ENCODE data around the gene USP6NL.

Gene USP6NL

GRCh38 chr10:11472158-11472753 is 139.2 kb downstream of the USP6NL start:
- DNase-seq: peak; percentile 77 to 79

- DNase-seq: no peak
These were observed 141.7 kb downstream of the USP6NL start for GRCh38 chr10:11469575-11470391.

GRCh38 chr10:11468126-11468742 is 143.2 kb downstream of the USP6NL start:
- no peak for DNase-seq

GRCh38 chr10:11465406-11465805 is 146.0 kb downstream of the USP6NL start:
- DNase-seq: no peak

- no peak for DNase-seq
These were observed 148.3 kb downstream of the USP6NL start for GRCh38 chr10:11463111-11463510.

- DNase-seq: no peak
These were observed 149.4 kb downstream of the USP6NL start for GRCh38 chr10:11462071-11462470.

- no peak for DNase-seq
These were observed 154.1 kb downstream of the USP6NL start for GRCh38 chr10:11457336-11457735.

GRCh38 chr10:11454958-11455566 is 156.4 kb downstream of the USP6NL start:
- peak in 1 of 2 donors; percentile 14 for DNase-seq

- DNase-seq: peak in 1 of 2 donors; percentile 5
These were observed 157.3 kb downstream of the USP6NL start for GRCh38 chr10:11454160-11454559.

GRCh38 chr10:11451640-11452260 is 159.7 kb downstream of the USP6NL start:
- peak in 1 of 2 donors; percentile 5 for DNase-seq

- DNase-seq: peak in 1 of 2 donors; percentile 11
These were observed 161.0 kb downstream of the USP6NL start for GRCh38 chr10:11450427-11450826.

GRCh38 chr10:11449761-11450160 is 161.7 kb downstream of the USP6NL start:
- no peak for DNase-seq

- no peak for DNase-seq
These were observed 162.8 kb downstream of the USP6NL start for GRCh38 chr10:11448545-11449244.

- DNase-seq: no peak
These were observed 163.3 kb downstream of the USP6NL start for GRCh38 chr10:11448190-11448544.

- no peak for DNase-seq
These were observed 163.9 kb downstream of the USP6NL start for GRCh38 chr10:11447586-11447985.

GRCh38 chr10:11446864-11447263 is 164.6 kb downstream of the USP6NL start:
- no peak for DNase-seq

- DNase-seq: no peak
These were observed 165.3 kb downstream of the USP6NL start for GRCh38 chr10:11446133-11446532.

- DNase-seq: peak in 1 of 2 donors; percentile 4
These were observed 166.8 kb downstream of the USP6NL start for GRCh38 chr10:11444531-11445228.

GRCh38 chr10:11444155-11444530 is 167.3 kb downstream of the USP6NL start:
- DNase-seq: peak in 1 of 2 donors; percentile 11

GRCh38 chr10:11443468-11444154 is 167.8 kb downstream of the USP6NL start:
- DNase-seq: peak in 1 of 2 donors; percentile 9
